Kidney epithelial cell (primary cell): ENCODE results near the gene DCAF6. TPM values are rescaled to one million over a fixed set of nuclear protein-coding genes. Genes with fewer than 3 reads are reported as not detected.
"Not testable (repeated sequence)": the region's sequence is repeated elsewhere in the genome, so short reads cannot be mapped to it uniquely, and the experiment has no call there.

Experiments used
- DNase-seq: peaks from one replicate; pipeline ENCODE4 v3.0.0-alpha.2; 2010; ENCODE audit warnings: low read depth
- H3K27me3 ChIP-seq: 2 replicates; pipeline ENCODE4 v1.6.0; 2011; ENCODE audit warnings: low read length; ENCODE audit not compliant: control insufficient read depth, insufficient read depth
- H3K36me3 ChIP-seq: 2 replicates; pipeline ENCODE4 v1.5.1; 2011; ENCODE audit warnings: low read length; ENCODE audit not compliant: control insufficient read depth, insufficient read depth
- H3K4me3 ChIP-seq: 2 replicates; pipeline ENCODE4 v1.5.1; 2011; ENCODE audit warnings: low read depth, mild to moderate bottlenecking, control low read depth, low read length
- CTCF ChIP-seq: IDR thresholded peaks from 2 replicates; pipeline ENCODE4 v1.5.1; 2011; ENCODE audit warnings: mild to moderate bottlenecking, moderate library complexity, low read length, control low read depth, inconsistent platforms; ENCODE audit not compliant: insufficient read depth, poor library complexity, severe bottlenecking
- total RNA-seq: library from RNA; depleted of rRNA; stranded (reverse); fragments of >200 nt; gene quantifications from 2 replicates; pipeline ENCODE4 v1.2.3, GENCODE V29; 2015

DCAF6 gene
- total RNA-seq, 1 donor from 2014 or later = 27.2 TPM

GRCh38 chr1:167924543-167925231, 11.8 kb upstream of the DCAF6 start:
- DNase-seq = no peak
- no peak for TF ChIP-seq CTCF
- no peaks in the 10 kb centered on the region for H3K36me3 ChIP-seq
- H3K4me3 ChIP-seq = no peak overlapping the region
- H3K27me3 ChIP-seq = no peaks in the 10 kb centered on the region

- DNase-seq = no peak
- Histone ChIP-seq H3K36me3 (no peaks in the 10 kb centered on the region), H3K27me3 (no peaks in the 10 kb centered on the region), H3K4me3 (no peak overlapping the region)
- peak; percentile 35 for TF ChIP-seq CTCF
These were observed 9.9 kb upstream of the DCAF6 start for GRCh38 chr1:167926486-167926997.

GRCh38 chr1:167927046-167927754, 9.3 kb upstream of the DCAF6 start:
- DNase-seq = no peak
- no peak for TF ChIP-seq CTCF
- H3K4me3 ChIP-seq = no peak overlapping the region
- no peaks in the 10 kb centered on the region for H3K36me3 ChIP-seq
- H3K27me3 ChIP-seq = no peaks in the 10 kb centered on the region

GRCh38 chr1:167928457-167928852, 8.0 kb upstream of the DCAF6 start:
- no peaks in the 10 kb centered on the region for H3K27me3 ChIP-seq
- H3K36me3 ChIP-seq = no peaks in the 10 kb centered on the region
- no peak for DNase-seq
- TF ChIP-seq CTCF = no peak
- no peak overlapping the region for H3K4me3 ChIP-seq

GRCh38 chr1:167928919-167929318, 7.6 kb upstream of the DCAF6 start:
- H3K27me3 ChIP-seq, H3K36me3 ChIP-seq, H3K4me3 ChIP-seq, DNase-seq: not testable (repeated sequence)

- Histone ChIP-seq H3K36me3 (no peaks in the 10 kb centered on the region), H3K27me3 (no peaks in the 10 kb centered on the region), H3K4me3 (no peak overlapping the region)
- no peak for DNase-seq
- no peak for TF ChIP-seq CTCF
These were observed 6.8 kb upstream of the DCAF6 start for GRCh38 chr1:167929725-167930124.
